ENCODE results near the gene IL11. TPM values are rescaled to one million over a fixed set of nuclear protein-coding genes. Genes with fewer than 3 reads are reported as not detected.

IL11 gene
- total RNA-seq, 4 donors from 2014 or later: 0.21 TPM; not detected in 3

- TF ChIP-seq POLR2A (IDR thresholded peaks at IDR 0.05): no peak
- no peak for TF ChIP-seq EP300 (IDR thresholded peaks at IDR 0.05)
- TF ChIP-seq CTCF (IDR thresholded peaks at IDR 0.05): no peak
- WGBS, 2 donors: 78 to 88% methylated on average over 8 of the region's 8 CpGs
- Histone ChIP-seq H3K9me3 (no peaks in the 10 kb centered on the region), H3K4me1 (peaks cover 0 to 17% (median 9%) of the 10 kb centered on the region in 4 donors), H3K27ac (no peak overlapping the region), H3K27me3 (peaks cover 4 to 45% of the 10 kb centered on the region in 2 donors), H3K4me3 (no peak overlapping the region), H3K36me3 (no peaks in the 10 kb centered on the region)
- DNase-seq (ENCODE audit: low spot score in 2 of 2): no peak
These were observed 5.0 kb downstream of the IL11 start for GRCh38 chr19:55365245-55365644.

GRCh38 chr19:55362990-55363716 is 7.1 kb downstream of the IL11 start, which contains the start of gene GARIN5B:
Gene GARIN5B (minus strand): TSS chr19:55363260. CDS start chr19:55363066, 194 bp downstream.
- H3K4me3 ChIP-seq: no peak within 1 kb of the TSS
- DNase-seq (ENCODE audit: low spot score in 2 of 2): no peak
- peaks cover 0 to 25% of the 10 kb centered on the region in 2 donors for H3K27me3 ChIP-seq
- H3K4me1 ChIP-seq: no peaks in the 10 kb centered on the region
- 66 to 73% methylated on average over 17 to 27 of the region's 27 CpGs for WGBS, 2 donors
- TF ChIP-seq POLR2A (IDR thresholded peaks at IDR 0.05) (no peak), CTCF (IDR thresholded peaks at IDR 0.05) (no peak), EP300 (IDR thresholded peaks at IDR 0.05) (no peak)
- H3K36me3 ChIP-seq: no peaks in the 10 kb centered on the region
- H3K9me3 ChIP-seq: no peaks in the 10 kb centered on the region
- H3K27ac ChIP-seq: no peak within 1 kb of the TSS

GRCh38 chr19:55362174-55362989 is 7.9 kb downstream of the IL11 start:
- peaks cover 0 to 21% of the 10 kb centered on the region in 2 donors for H3K27me3 ChIP-seq
- TF ChIP-seq POLR2A (IDR thresholded peaks at IDR 0.05) (no peak), EP300 (IDR thresholded peaks at IDR 0.05) (no peak), CTCF (IDR thresholded peaks at IDR 0.05) (no peak)
- H3K9me3 ChIP-seq: no peaks in the 10 kb centered on the region
- DNase-seq (ENCODE audit: low spot score in 2 of 2): no peak
- H3K36me3 ChIP-seq: no peaks in the 10 kb centered on the region
- H3K27ac ChIP-seq: no peak overlapping the region
- WGBS, 2 donors: 75 to 80% methylated on average over 22 to 38 of the region's 38 CpGs
- H3K4me3 ChIP-seq: no peak overlapping the region
- no peaks in the 10 kb centered on the region for H3K4me1 ChIP-seq

GRCh38 chr19:55360902-55361301 is 9.4 kb downstream of the IL11 start:
- no peak overlapping the region for H3K27ac ChIP-seq
- TF ChIP-seq POLR2A (IDR thresholded peaks at IDR 0.05) (no peak), CTCF (IDR thresholded peaks at IDR 0.05) (no peak), EP300 (IDR thresholded peaks at IDR 0.05) (no peak)
- no peaks in the 10 kb centered on the region for H3K9me3 ChIP-seq
- no peaks in the 10 kb centered on the region for H3K36me3 ChIP-seq
- peaks cover 0 to 24% of the 10 kb centered on the region in 2 donors for H3K27me3 ChIP-seq
- DNase-seq (ENCODE audit: low spot score in 2 of 2): no peak
- WGBS, 2 donors: 88 to 95% methylated on average over 5 to 16 of the region's 16 CpGs
- H3K4me3 ChIP-seq: no peak overlapping the region
- H3K4me1 ChIP-seq: no peaks in the 10 kb centered on the region

All from tibial nerve (tissue), 4 donors.